ENCODE measurements around the gene COQ3. TPM values are rescaled to one million over a fixed set of nuclear protein-coding genes. Genes with fewer than 3 reads are reported as not detected.

COQ3 gene
- total and polyA plus RNA-seq, 2 of the 8 experiments (the other 6 are each of a cell fraction or from before 2014, with no cell fraction given): 8.4 to 16.2 TPM

- Histone ChIP-seq H3K4me2 (ENCODE audit: insufficient read depth in 1 of 2, low read depth in 2 of 2, low read length in 2 of 2) (no peak overlapping the region), H2BK5ac (ENCODE audit: low read depth, low read length) (no peak overlapping the region), H3K23me2 (ENCODE audit: low read depth, low read length) (no peaks in the 10 kb centered on the region), H3K79me1 (ENCODE audit: low read depth, low read length) (no peaks in the 10 kb centered on the region; the same call in 1 of the 2 replicates), H3K36me3 (ENCODE audit: control insufficient read depth in 2 of 4, insufficient read depth in 4 of 4, low read length in 3 of 4) (peaks cover 0 to 3% (median 2%) of the 10 kb centered on the region in 4 experiments; a peak in 3 of 8 replicates), H3K27me3 (replicated peaks in 1 of 4; ENCODE audit: control insufficient read depth in 3 of 4, extremely low read depth in 1 of 4, insufficient read depth in 3 of 4, low read length in 3 of 4) (no peaks in the 10 kb centered on the region), H2BK120ac (replicated peaks; ENCODE audit: low read depth, low read length) (no peak overlapping the region), H2BK12ac (ENCODE audit: low read depth, low read length) (no peak overlapping the region), H3K79me2 (ENCODE audit: control insufficient read depth in 1 of 2, insufficient read depth in 2 of 2, low read length in 2 of 2) (no peaks in the 10 kb centered on the region), H3K23ac (ENCODE audit: insufficient read length) (no peak overlapping the region), H4K8ac (ENCODE audit: extremely low read depth, insufficient read depth, low read length) (no peak overlapping the region), H3K9ac (replicated peaks in 1 of 4; ENCODE audit: extremely low read depth in 1 of 4, low read depth in 3 of 4, low read length in 3 of 4) (no peak overlapping the region), H3K18ac (ENCODE audit: extremely low read depth, low read length) (no peak overlapping the region), H3K4me1 (replicated peaks in 1 of 4; ENCODE audit: control insufficient read depth in 3 of 4, insufficient read depth in 4 of 4, low read length in 3 of 4) (peaks cover 0 to 6% (median 2%) of the 10 kb centered on the region in 4 experiments; a peak in 3 of 7 replicates), H3K27ac (ENCODE audit: low read depth, low read length) (no peak overlapping the region), H4K20me1 (replicated peaks in 1 of 2; ENCODE audit: control insufficient read depth in 1 of 2, insufficient read depth in 2 of 2, low read length in 2 of 2) (no peaks in the 10 kb centered on the region), H2BK15ac (ENCODE audit: low read length) (no peak overlapping the region; the same call in 1 of the 2 replicates), H2BK20ac (ENCODE audit: low read length) (no peak overlapping the region), H3K14ac (ENCODE audit: insufficient read length) (no peak overlapping the region), H3K4me3 (ENCODE audit: extremely low read depth in 1 of 4, insufficient read depth in 2 of 4, low read depth in 3 of 4, low read length in 4 of 4) (no peak overlapping the region), H4K91ac (replicated peaks; ENCODE audit: insufficient read length, low read length) (no peak overlapping the region), H3K9me3 (ENCODE audit: insufficient read depth in 2 of 2, low read depth in 1 of 2, low read length in 1 of 2) (no peaks in the 10 kb centered on the region), H3K4ac (replicated peaks; ENCODE audit: insufficient read length, low read depth, low read length) (no peak overlapping the region), H4K5ac (ENCODE audit: insufficient read length, low read depth, low read length) (no peak overlapping the region), H2AK5ac (ENCODE audit: low read depth, low read length) (no peak overlapping the region), H2AFZ (ENCODE audit: low read length) (no peak overlapping the region), H3K56ac (replicated peaks; ENCODE audit: insufficient read length, low read depth, low read length) (no peak overlapping the region)
- FAIRE-seq: no peak
- POLR2A ChIA-PET (ENCODE audit: partially characterized antibody): interaction anchor here (1.1 to 3.0 kb wide), 6 partner anchors 17 to 94 kb away, joined by 3 to 15 read pairs (median 6); partner anchors contain the start of genes COQ3, FAXC and PNISR
- CTCF ChIA-PET (ENCODE audit: partially characterized antibody): interaction anchor here (0.5 to 6.9 kb wide), 20 partner anchors 7 to 414 kb away, joined by 3 to 67 read pairs (median 10); partner anchors contain the start of genes COQ3, FAXC and PNISR
- WGBS, 2 experiments (ENCODE audit: extremely low coverage in 1 of 2, insufficient coverage in 1 of 2, insufficient read length in 1 of 2, insufficient replicate concordance in 2 of 2, low coverage in 1 of 2, low lambda C conversion rate in 2 of 2, missing lambda C conversion rate in 1 of 2): 89% methylated on average over 3 of the region's 3 CpGs; no CpG with 5 or more reads in 1 of the 2 experiments
- no peak for DNase-seq (ENCODE audit: low read depth in 1 of 2, low spot score in 2 of 2)
- TF ChIP-seq BCL11A (IDR thresholded peaks at IDR 0.05; ENCODE audit: low read depth in 2 of 2, low read length in 2 of 2) (no peak), JUND (IDR thresholded peaks at IDR 0.05; ENCODE audit: low read length) (no peak), HDAC6 (IDR thresholded peaks at IDR 0.05; ENCODE audit: low read depth, low read length) (no peak), GABPA (IDR thresholded peaks at IDR 0.05; ENCODE audit: borderline replicate concordance, insufficient read depth, low read length) (no peak), CBX5 (IDR thresholded peaks at IDR 0.05; ENCODE audit: low read depth, low read length) (no peak), NRF1 (IDR thresholded peaks at IDR 0.05; ENCODE audit: low read depth, low read length) (no peak), SP2 (IDR thresholded peaks at IDR 0.05; ENCODE audit: low read length) (no peak), CBX8 (IDR thresholded peaks at IDR 0.05; ENCODE audit: borderline replicate concordance, low read depth, low read length) (no peak), ASH2L (IDR thresholded peaks at IDR 0.05; ENCODE audit: low read length) (no peak), SUZ12 (IDR thresholded peaks at IDR 0.05; ENCODE audit: low read length) (no peak)
- TF ChIP-seq, protein P1, sequence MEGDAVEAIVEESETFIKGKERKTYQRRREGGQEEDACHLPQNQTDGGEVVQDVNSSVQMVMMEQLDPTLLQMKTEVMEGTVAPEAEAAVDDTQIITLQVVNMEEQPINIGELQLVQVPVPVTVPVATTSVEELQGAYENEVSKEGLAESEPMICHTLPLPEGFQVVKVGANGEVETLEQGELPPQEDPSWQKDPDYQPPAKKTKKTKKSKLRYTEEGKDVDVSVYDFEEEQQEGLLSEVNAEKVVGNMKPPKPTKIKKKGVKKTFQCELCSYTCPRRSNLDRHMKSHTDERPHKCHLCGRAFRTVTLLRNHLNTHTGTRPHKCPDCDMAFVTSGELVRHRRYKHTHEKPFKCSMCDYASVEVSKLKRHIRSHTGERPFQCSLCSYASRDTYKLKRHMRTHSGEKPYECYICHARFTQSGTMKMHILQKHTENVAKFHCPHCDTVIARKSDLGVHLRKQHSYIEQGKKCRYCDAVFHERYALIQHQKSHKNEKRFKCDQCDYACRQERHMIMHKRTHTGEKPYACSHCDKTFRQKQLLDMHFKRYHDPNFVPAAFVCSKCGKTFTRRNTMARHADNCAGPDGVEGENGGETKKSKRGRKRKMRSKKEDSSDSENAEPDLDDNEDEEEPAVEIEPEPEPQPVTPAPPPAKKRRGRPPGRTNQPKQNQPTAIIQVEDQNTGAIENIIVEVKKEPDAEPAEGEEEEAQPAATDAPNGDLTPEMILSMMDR (IDR thresholded peaks at IDR 0.05; ENCODE audit: control extremely low read depth in 1 of 3, insufficient read depth in 1 of 3, low read depth in 1 of 3, low read length in 3 of 3): no peak
Observed at GRCh38 chr6:99331531-99331930, 62.5 kb downstream of the COQ3 start.

Data from H1 (cell line).